Kidney epithelial cell (primary cell): ENCODE measurements around the gene DTX1. TPM values are rescaled to one million over a fixed set of nuclear protein-coding genes. Genes with fewer than 3 reads are reported as not detected.

Source experiments
- DNase-seq: peaks from one replicate; pipeline ENCODE4 v3.0.0-alpha.2; 2010; ENCODE audit warnings: low read depth
- H3K27me3 ChIP-seq: 2 replicates; pipeline ENCODE4 v1.6.0; 2011; ENCODE audit warnings: low read length; ENCODE audit not compliant: control insufficient read depth, insufficient read depth
- H3K36me3 ChIP-seq: 2 replicates; pipeline ENCODE4 v1.5.1; 2011; ENCODE audit warnings: low read length; ENCODE audit not compliant: control insufficient read depth, insufficient read depth
- H3K4me3 ChIP-seq: 2 replicates; pipeline ENCODE4 v1.5.1; 2011; ENCODE audit warnings: low read depth, mild to moderate bottlenecking, control low read depth, low read length
- total RNA-seq: library from RNA; depleted of rRNA; stranded (reverse); fragments of >200 nt; gene quantifications from 2 replicates; pipeline ENCODE4 v1.2.3, GENCODE V29; 2015
- TF ChIP-seq, protein P1 (sequence below): IDR thresholded peaks from 2 replicates; pipeline ENCODE4 v1.5.1; 2011; ENCODE audit warnings: mild to moderate bottlenecking, moderate library complexity, low read length, control low read depth, inconsistent platforms; ENCODE audit not compliant: insufficient read depth, poor library complexity, severe bottlenecking

Gene DTX1
- total RNA-seq, 1 donor from 2014 or later = 1.8 TPM

DNA sequence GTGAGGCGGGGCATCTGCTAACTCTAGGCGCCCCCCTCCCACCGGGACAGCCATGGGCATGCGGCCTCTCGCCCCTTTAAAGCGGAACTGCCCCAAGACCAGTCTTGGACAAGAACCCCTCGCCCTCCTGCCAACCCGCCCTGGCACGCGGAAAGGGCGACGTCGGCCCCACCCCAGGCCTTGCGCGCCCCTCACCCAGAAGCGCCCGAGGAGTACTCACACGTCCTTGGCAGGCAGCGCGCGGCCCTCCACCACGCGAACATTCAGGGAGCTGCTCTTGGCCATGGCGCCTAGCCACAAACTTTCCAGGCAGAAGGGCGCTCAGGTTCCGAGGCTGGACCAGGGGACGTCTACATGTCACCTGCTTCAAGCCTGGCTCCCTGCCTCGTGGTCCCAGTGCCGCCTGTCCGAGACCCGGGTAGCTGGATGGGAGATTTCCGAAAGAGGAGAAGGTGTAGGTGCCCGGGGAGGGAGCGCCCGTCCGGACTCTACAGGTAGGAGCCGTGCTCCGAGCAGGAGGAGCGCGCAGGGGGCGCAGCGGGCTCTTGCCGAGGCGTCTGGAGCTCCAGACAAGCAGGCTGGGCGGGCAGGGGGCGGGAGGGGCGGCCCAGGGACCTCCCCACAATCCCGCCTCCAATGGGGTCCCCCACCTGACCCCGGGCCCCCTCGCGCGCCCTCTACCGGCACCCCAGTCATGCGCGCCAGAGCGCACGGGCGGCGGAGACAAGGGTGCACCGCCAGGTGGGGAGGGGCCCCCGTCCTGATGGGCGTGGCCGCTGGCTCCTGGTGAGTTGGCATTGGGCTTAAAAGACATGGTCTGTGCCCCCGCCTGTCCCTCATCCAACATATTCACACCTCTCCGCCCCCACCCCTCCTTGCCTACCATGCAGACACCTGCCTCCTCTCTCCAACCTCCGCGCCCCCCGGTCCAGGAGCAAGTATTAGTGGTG is 78.9 kb downstream of the DTX1 start, which contains the start of gene RASAL1:
Gene RASAL1, minus strand, starts transcription at position 584 of the 950 bp plus-strand sequence. Its CDS starts 299 bp downstream, at position 285.
- Histone ChIP-seq H3K36me3 (no peaks in the 10 kb centered on the region), H3K4me3 (peak within 1 kb of the TSS; percentile 51), H3K27me3 (no peaks in the 10 kb centered on the region)
- DNase-seq = no peak
- TF ChIP-seq, protein P1, sequence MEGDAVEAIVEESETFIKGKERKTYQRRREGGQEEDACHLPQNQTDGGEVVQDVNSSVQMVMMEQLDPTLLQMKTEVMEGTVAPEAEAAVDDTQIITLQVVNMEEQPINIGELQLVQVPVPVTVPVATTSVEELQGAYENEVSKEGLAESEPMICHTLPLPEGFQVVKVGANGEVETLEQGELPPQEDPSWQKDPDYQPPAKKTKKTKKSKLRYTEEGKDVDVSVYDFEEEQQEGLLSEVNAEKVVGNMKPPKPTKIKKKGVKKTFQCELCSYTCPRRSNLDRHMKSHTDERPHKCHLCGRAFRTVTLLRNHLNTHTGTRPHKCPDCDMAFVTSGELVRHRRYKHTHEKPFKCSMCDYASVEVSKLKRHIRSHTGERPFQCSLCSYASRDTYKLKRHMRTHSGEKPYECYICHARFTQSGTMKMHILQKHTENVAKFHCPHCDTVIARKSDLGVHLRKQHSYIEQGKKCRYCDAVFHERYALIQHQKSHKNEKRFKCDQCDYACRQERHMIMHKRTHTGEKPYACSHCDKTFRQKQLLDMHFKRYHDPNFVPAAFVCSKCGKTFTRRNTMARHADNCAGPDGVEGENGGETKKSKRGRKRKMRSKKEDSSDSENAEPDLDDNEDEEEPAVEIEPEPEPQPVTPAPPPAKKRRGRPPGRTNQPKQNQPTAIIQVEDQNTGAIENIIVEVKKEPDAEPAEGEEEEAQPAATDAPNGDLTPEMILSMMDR = peak; percentile 72

DNA sequence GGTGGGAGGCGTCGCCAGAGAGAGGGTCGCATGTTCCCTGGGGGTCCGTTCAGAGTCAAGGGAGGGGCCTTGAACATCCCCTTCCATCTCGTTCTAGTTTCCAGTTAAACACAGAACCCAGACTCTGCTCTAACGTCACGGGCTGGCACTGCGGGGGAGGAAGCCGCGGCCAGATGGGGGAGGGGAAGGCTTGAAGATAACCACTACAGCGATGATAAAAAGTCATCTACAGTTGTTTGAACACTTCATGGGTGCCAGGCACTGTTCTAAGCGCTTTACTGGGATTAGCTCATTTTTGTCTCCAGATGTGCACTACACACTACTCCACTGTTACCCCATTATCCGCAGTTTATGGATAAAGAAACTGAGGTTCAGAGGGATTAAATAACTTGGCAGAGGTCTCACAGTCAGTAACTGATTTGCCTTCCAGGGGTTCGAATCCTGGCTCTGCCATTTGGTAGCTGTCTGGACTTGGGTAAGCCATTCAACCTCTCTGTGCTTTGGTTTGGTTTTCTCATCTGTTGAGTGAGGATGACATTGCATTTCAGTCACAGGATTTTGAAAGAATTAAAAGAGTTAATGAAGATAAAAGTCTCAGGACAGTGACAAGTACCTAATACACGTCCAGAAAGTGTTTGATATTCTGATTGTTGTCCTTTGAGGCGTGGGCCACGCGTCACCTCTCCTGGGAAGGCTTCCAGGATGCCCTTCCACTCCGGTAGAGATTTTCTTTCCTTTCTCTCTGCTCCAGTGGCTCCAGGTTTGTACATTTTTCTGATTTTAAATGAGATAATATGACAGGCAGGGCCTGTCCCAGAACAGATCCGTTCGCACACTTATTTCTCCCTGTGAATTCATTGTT is 79.8 kb downstream of the DTX1 start:
- Histone ChIP-seq H3K4me3 (no peak overlapping the region), H3K36me3 (no peaks in the 10 kb centered on the region), H3K27me3 (no peaks in the 10 kb centered on the region)
- TF ChIP-seq, protein P1 = no peak
- no peak for DNase-seq

DNA sequence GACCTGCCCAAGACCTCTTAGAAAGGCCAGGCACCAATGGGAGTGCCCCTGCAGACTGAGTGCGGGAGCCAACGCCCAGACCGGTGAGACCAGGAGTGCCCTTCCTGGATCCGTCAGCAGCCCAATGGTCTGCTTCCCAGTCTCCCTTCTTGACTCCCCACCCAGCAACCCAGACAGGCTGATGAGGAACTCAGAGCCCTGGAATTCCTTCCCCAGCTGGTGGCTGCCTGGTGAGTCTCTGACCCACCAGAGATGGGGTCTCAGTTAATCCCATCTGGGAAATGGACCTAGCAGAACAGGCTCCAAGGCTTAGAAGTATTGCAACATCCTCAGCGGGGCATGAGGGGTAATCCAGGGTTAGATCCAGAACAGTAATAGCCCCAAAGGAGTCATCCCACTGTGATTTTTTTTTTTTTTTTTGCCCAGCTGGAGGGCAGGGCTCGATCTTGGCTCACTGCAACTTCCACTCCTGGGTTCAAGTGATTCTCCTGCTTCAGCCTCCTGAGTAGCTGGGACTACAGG is 80.5 kb downstream of the DTX1 start:
- no peaks in the 10 kb centered on the region for H3K27me3 ChIP-seq
- H3K4me3 ChIP-seq = no peak overlapping the region
- TF ChIP-seq, protein P1 = no peak
- no peaks in the 10 kb centered on the region for H3K36me3 ChIP-seq
- no peak for DNase-seq

DNA sequence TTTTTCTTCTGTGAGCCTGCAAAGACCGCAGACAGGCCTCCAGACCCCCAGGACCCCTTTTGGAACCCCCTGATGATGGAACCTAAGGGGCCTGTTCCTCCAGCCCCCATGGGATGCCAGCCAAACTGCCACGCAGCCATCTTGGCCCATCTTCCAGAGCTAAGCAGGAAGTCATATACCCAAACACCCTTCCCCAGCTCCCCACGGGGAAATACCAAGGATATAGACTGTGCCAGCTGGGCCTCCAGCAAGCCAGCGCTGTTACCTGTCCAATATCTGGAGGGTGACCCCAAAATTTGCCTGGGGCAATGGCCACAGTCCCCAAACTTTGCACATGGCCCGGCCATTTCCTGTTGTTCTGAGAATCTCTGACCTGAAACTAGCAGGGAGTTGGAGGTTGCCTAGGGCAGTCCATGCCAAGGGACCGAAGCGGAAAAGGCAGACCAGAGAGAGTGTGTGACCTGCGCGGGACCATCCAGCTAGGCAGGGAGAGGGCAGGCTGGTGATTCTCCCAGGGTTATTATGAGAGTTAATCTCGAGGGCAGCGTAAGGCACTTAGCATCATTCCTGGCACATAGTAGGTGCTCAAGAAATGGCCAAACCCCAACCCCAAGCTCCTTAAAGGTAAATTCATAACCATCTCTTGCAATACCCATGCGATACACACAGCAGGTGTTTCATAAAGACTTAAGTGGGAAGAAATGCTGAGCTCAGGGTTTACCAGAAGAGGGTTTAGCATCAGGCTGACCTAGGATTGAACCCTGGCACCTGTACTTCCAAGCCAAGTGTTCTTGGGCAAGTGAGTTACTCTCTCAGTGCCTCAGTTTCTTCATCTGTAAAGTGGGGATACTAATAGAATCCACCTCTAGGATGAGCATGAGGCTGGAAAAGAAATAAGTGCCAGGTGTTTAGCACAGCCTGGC is 81.6 kb downstream of the DTX1 start:
- no peaks in the 10 kb centered on the region for H3K27me3 ChIP-seq
- H3K36me3 ChIP-seq = no peaks in the 10 kb centered on the region
- H3K4me3 ChIP-seq = no peak overlapping the region
- no peak for DNase-seq
- TF ChIP-seq, protein P1 = no peak

DNA sequence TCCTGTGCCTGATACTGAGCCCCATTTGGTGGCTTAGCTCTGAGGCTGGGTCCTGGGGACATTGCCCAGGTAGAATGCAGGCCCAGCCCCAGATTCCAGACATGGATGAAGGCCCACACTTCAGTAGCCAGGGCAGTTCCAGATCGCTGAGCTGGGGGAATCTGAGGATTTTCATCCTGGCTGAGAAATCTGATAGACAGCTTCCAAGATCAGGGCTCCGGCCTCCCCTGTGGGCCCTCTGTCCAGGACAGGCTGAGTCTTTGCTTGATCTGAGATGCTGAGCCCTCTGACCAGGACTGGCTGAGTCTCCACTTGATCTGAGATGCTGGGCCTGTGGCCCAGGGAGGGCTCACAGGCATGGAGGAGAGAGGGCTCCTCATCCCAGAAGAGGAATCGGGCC is 82.3 kb downstream of the DTX1 start:
- H3K27me3 ChIP-seq = no peaks in the 10 kb centered on the region
- no peak for DNase-seq
- H3K36me3 ChIP-seq = no peaks in the 10 kb centered on the region
- TF ChIP-seq, protein P1 = no peak
- no peak overlapping the region for H3K4me3 ChIP-seq
